Ascending aorta (tissue), 2 donors: ENCODE data around the gene TACC3. TPM values are rescaled to one million over a fixed set of nuclear protein-coding genes. Genes with fewer than 3 reads are reported as not detected.

ENCODE experiments used
- DNase-seq, 2 donors: peaks; one replicate each; pipeline ENCODE4 v3.0.0-alpha.2; 2019; ENCODE audit warnings: low spot score in 2 of 2
- H3K27ac ChIP-seq, 2 donors: fragments of 200-600 bp; sonication (generic); one replicate each; pipeline ENCODE4 v1.5.1; 2016 to 2017; ENCODE audit warnings: mild to moderate bottlenecking in 1 of 2
- H3K27me3 ChIP-seq: fragments of 200-600 bp; sonication (generic); one replicate; pipeline ENCODE4 v1.5.1; 2017
- H3K36me3 ChIP-seq, 2 donors: fragments of 200-600 bp; sonication (generic); one replicate each; pipeline ENCODE4 v1.5.1; 2016
- H3K4me1 ChIP-seq, 2 donors: fragments of 200-600 bp; sonication (generic); one replicate each; pipeline ENCODE4 v1.5.1; 2016 to 2017; ENCODE audit warnings: mild to moderate bottlenecking in 1 of 2
- H3K4me3 ChIP-seq, 2 donors: fragments of 200-600 bp; sonication (generic); one replicate each; pipeline ENCODE4 v1.5.1; 2016 to 2017; ENCODE audit warnings: mild to moderate bottlenecking in 1 of 2
- H3K9me3 ChIP-seq, 2 donors: fragments of 200-600 bp; sonication (generic); one replicate each; pipeline ENCODE4 v1.5.1; 2016
- CTCF ChIP-seq, 3 experiments: fragments of 200-600 bp in 2 of 3; fragments of 450-650 bp in 1 of 3; sonication (generic) in 2 of 3; IDR thresholded peaks; one replicate each; pipeline ENCODE4 v1.5.1; 2016 to 2019; ENCODE audit warnings: antibody characterized with exemption in 3 of 3, mild to moderate bottlenecking in 1 of 3, moderate library complexity in 1 of 3
- intact Hi-C: fragments of 100-400 bp; cut with DNase I; formaldehyde crosslinking; loops from one replicate; pipeline ENCODE4 v1.15.1; 2023
- total RNA-seq: library from RNA; depleted of rRNA; stranded (reverse); fragments of >200 nt; gene quantifications from one replicate; pipeline ENCODE4 v1.1.0, GENCODE V29; 2016

The TACC3 gene
- total RNA-seq, 1 donor from 2014 or later = 2.7 TPM

- TF ChIP-seq CTCF (IDR thresholded peaks at IDR 0.05) = no peak
- Histone ChIP-seq H3K27ac (peak overlapping the region in 1 of 2 donors; percentile 64), H3K36me3 (no peaks in the 10 kb centered on the region), H3K4me3 (peak overlapping the region; percentile 37 to 73), H3K27me3 (no peaks in the 10 kb centered on the region), H3K4me1 (peaks cover 0 to 7% of the 10 kb centered on the region in 2 donors), H3K9me3 (no peaks in the 10 kb centered on the region)
- DNase-seq = peak in 1 of 2 donors; percentile 96
- intact Hi-C loops = loop anchor here (1.0 to 10.0 kb wide), 6 partner anchors 28 to 580 kb away; partner anchors contain the start of genes LETM1, MXD4, SLBP and TACC3
Measured at GRCh38 chr4:1684506-1685234, 36.7 kb upstream of the TACC3 start.

- H3K36me3 ChIP-seq = peaks cover 0 to 2% of the 10 kb centered on the region in 2 donors
- H3K9me3 ChIP-seq = no peaks in the 10 kb centered on the region
- peaks cover 0 to 7% of the 10 kb centered on the region in 2 donors for H3K4me1 ChIP-seq
- no peak for TF ChIP-seq CTCF (IDR thresholded peaks at IDR 0.05)
- DNase-seq = no peak
- no peak overlapping the region for H3K27ac ChIP-seq
- H3K4me3 ChIP-seq = no peak overlapping the region
- intact Hi-C loops = loop anchor here (2.0 to 10.0 kb wide), 3 partner anchors 35 to 579 kb away; partner anchors contain the start of genes MXD4, TACC3 and TMEM129
- no peaks in the 10 kb centered on the region for H3K27me3 ChIP-seq
Measured at GRCh38 chr4:1685235-1686150, 35.8 kb upstream of the TACC3 start.

- no peak for DNase-seq
- H3K9me3 ChIP-seq = no peaks in the 10 kb centered on the region
- H3K27me3 ChIP-seq = no peaks in the 10 kb centered on the region
- H3K4me3 ChIP-seq = no peak overlapping the region
- no peak for TF ChIP-seq CTCF (IDR thresholded peaks at IDR 0.05)
- no peak overlapping the region for H3K27ac ChIP-seq
- peaks cover 7 to 12% of the 10 kb centered on the region in 2 donors for H3K36me3 ChIP-seq
- H3K4me1 ChIP-seq = peaks cover 0 to 7% of the 10 kb centered on the region in 2 donors
- intact Hi-C loops = loop anchor here (10.0 kb wide), 1 partner anchor 578 kb away; the partner anchor contains the start of gene MXD4
Measured at GRCh38 chr4:1686440-1687036, 34.8 kb upstream of the TACC3 start.

- intact Hi-C loops = no loop called here
- DNase-seq = no peak
Measured at GRCh38 chr4:1690698-1691097, 30.6 kb upstream of the TACC3 start.

More at GRCh38 chr4:1690698-1691097, 30.6 kb upstream of the TACC3 start:
- no peak overlapping the region for H3K27ac ChIP-seq
- no peak for TF ChIP-seq CTCF (IDR thresholded peaks at IDR 0.05)
- no peak overlapping the region for H3K4me3 ChIP-seq
- H3K27me3 ChIP-seq = no peaks in the 10 kb centered on the region
- H3K4me1 ChIP-seq = no peaks in the 10 kb centered on the region
- H3K9me3 ChIP-seq = no peaks in the 10 kb centered on the region
- H3K36me3 ChIP-seq = peaks cover 44 to 50% of the 10 kb centered on the region in 2 donors
